Stimulated activated CD8-positive, alpha-beta memory T cell treated with anti-CD3 and anti-CD28 coated beads, Interleukin-4, amount 100 ng/mL, for 4 hours (primary cell): ENCODE results near the gene ARHGEF38.

Experiments used
- DNase-seq, 2 donors: peaks; one replicate each; pipeline ENCODE4 v3.0.0-alpha.2; 2020; ENCODE audit warnings: low read depth in 2 of 2, low spot score in 1 of 2

Gene ARHGEF38

GRCh38 chr4:105551965-105552746 lies at the start of gene ARHGEF38:
ARHGEF38 (plus strand) TSS chr4:105552620; CDS start chr4:105552766, 146 bp downstream.
- no peak for DNase-seq

- no peak for DNase-seq
These were observed 48.9 kb upstream of the ARHGEF38 start for GRCh38 chr4:105503484-105503883.

- no peak for DNase-seq
These were observed 47.7 kb upstream of the ARHGEF38 start for GRCh38 chr4:105504744-105505143.

GRCh38 chr4:105509291-105509690 lies 43.1 kb upstream of the ARHGEF38 start:
- DNase-seq = no peak

GRCh38 chr4:105509714-105510113 lies 42.7 kb upstream of the ARHGEF38 start:
- no peak for DNase-seq

- DNase-seq = no peak
These were observed 42.2 kb upstream of the ARHGEF38 start for GRCh38 chr4:105510245-105510644.

- DNase-seq = no peak
These were observed 31.3 kb upstream of the ARHGEF38 start for GRCh38 chr4:105520819-105521790.

GRCh38 chr4:105526656-105527055 lies 25.8 kb upstream of the ARHGEF38 start:
- DNase-seq = no peak

GRCh38 chr4:105527081-105527480 lies 25.3 kb upstream of the ARHGEF38 start:
- DNase-seq = no peak

GRCh38 chr4:105536601-105537000 lies 15.8 kb upstream of the ARHGEF38 start:
- no peak for DNase-seq

- DNase-seq = no peak
These were observed 11.0 kb upstream of the ARHGEF38 start for GRCh38 chr4:105541420-105541819.

- no peak for DNase-seq
These were observed 10.4 kb upstream of the ARHGEF38 start for GRCh38 chr4:105542039-105542438.

- no peak for DNase-seq
These were observed 9.1 kb upstream of the ARHGEF38 start for GRCh38 chr4:105543346-105543745.

GRCh38 chr4:105543881-105544280 lies 8.5 kb upstream of the ARHGEF38 start:
- no peak for DNase-seq

GRCh38 chr4:105544520-105545286 lies 7.7 kb upstream of the ARHGEF38 start:
- DNase-seq = no peak

GRCh38 chr4:105546086-105546485 lies 6.3 kb upstream of the ARHGEF38 start:
- DNase-seq = no peak

- no peak for DNase-seq
These were observed 4.7 kb upstream of the ARHGEF38 start for GRCh38 chr4:105547769-105548168.

- DNase-seq = no peak
These were observed 3.9 kb upstream of the ARHGEF38 start for GRCh38 chr4:105548483-105548882.

- no peak for DNase-seq
These were observed 1.8 kb upstream of the ARHGEF38 start for GRCh38 chr4:105550641-105551040.

- DNase-seq = no peak
These were observed 3.0 kb downstream of the ARHGEF38 start for GRCh38 chr4:105555409-105555808.

GRCh38 chr4:105556206-105556605 lies 3.8 kb downstream of the ARHGEF38 start:
- DNase-seq = no peak
